ENCODE data around the gene DOCK1.

DOCK1 gene

DNA sequence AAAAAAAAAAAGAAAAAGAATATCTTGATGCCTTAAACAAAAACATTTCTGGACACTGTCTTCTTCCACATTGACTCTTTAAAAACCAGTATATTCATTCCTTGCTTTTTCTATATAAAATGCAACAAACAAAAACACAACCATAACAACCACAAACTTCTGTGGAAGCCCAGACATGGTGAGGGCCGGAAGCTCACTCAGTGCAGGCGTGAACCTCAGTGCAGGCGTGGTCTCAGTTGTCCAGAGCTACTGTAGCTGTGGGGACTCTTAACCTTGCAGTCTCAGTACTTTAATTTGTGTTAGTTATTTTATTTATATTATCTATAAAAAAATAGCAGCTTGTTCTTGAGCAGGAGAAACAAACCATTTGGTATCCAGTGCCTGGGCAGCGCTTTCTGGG lies 131.8 kb downstream of the DOCK1 start:
- H3K27ac ChIP-seq: no peak overlapping the region
- TF ChIP-seq CTCF (IDR thresholded peaks at IDR 0.05): no peak

GRCh38 chr10:127039435-127039834 lies 134.2 kb downstream of the DOCK1 start:
- H3K27ac ChIP-seq: no peak overlapping the region
- TF ChIP-seq CTCF (IDR thresholded peaks at IDR 0.05): no peak
- TF ChIP-seq ZFX (IDR thresholded peaks at IDR 0.05; ENCODE audit: borderline replicate concordance): no peak

- TF ChIP-seq ZFX (IDR thresholded peaks at IDR 0.05; ENCODE audit: borderline replicate concordance): no peak
- TF ChIP-seq CTCF (IDR thresholded peaks at IDR 0.05): no peak
- no peak overlapping the region for H3K27ac ChIP-seq
Measured at GRCh38 chr10:127040756-127041155, 135.5 kb downstream of the DOCK1 start.

GRCh38 chr10:127041552-127041951 lies 136.3 kb downstream of the DOCK1 start:
- TF ChIP-seq CTCF (IDR thresholded peaks at IDR 0.05): no peak
- H3K27ac ChIP-seq: no peak overlapping the region

- TF ChIP-seq ZFX (IDR thresholded peaks at IDR 0.05; ENCODE audit: borderline replicate concordance): no peak
Measured at GRCh38 chr10:127043301-127043700, 138.1 kb downstream of the DOCK1 start.

GRCh38 chr10:127044186-127044585 lies 139.0 kb downstream of the DOCK1 start:
- TF ChIP-seq ZFX (IDR thresholded peaks at IDR 0.05; ENCODE audit: borderline replicate concordance) (no peak), CTCF (IDR thresholded peaks at IDR 0.05) (no peak)
- no peak overlapping the region for H3K27ac ChIP-seq

More at GRCh38 chr10:127043301-127043700, 138.1 kb downstream of the DOCK1 start:
- no peak overlapping the region for H3K27ac ChIP-seq

DNA sequence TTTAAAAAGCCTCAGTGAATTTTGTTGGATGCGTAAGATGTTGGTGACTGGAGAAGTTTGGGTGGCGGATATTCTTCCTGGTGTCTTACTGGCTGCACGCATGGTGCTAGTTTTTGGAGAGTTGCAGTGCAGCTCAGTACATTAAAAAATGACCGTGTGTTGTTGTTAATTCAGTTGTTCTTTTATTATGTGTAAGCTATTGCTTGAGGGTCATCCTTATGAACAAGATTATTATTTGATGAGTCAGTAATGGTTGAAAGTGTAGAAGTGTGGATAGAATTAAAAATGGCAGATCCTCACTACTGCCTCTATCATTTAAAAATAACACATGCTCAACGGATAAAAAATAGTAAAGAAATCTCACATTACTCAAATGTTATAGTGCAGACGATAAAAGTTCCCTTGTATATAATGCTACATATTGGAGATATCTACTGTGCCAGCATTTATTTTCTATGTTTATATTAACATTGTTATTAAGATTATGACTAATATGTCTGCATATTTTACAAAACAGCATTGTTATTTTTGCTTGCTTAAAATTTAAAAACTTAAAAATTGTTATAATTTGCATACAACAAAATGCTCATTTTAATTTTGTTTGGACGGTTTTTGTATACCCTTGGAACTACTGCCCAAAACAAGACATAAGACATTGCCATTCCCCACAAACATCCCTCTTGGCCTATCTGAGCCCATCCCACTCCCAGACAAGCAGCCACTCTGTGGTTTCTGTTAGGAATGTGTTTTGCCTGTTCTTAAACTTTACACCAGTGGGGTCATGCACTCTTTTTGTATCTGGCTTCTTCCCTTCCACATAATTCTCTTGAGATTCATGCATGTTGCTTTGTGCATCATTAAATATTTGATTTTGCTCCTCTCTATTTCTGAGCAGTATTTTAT lies 142.0 kb downstream of the DOCK1 start:
- H3K27ac ChIP-seq: no peak overlapping the region
- TF ChIP-seq CTCF (IDR thresholded peaks at IDR 0.05) (no peak), ZFX (IDR thresholded peaks at IDR 0.05; ENCODE audit: borderline replicate concordance) (no peak)

- TF ChIP-seq ZFX (IDR thresholded peaks at IDR 0.05; ENCODE audit: borderline replicate concordance): no peak
- TF ChIP-seq CTCF (IDR thresholded peaks at IDR 0.05): no peak
Measured at GRCh38 chr10:127047878-127048238, 142.6 kb downstream of the DOCK1 start.

More at GRCh38 chr10:127047878-127048238, 142.6 kb downstream of the DOCK1 start:
- H3K27ac ChIP-seq: no peak overlapping the region

Measured in 22Rv1 (cell line).